ENCODE results near the gene IL17D. TPM values are rescaled to one million over a fixed set of nuclear protein-coding genes. Genes with fewer than 3 reads are reported as not detected.

Gene IL17D
- total RNA-seq, 4 donors from 2014 or later: 1.4 to 7.2 (median 4.2) TPM

- TF ChIP-seq CTCF (IDR thresholded peaks at IDR 0.05) (no peak), POLR2A (IDR thresholded peaks at IDR 0.05) (no peak), EP300 (IDR thresholded peaks at IDR 0.05) (no peak)
- no peak overlapping the region for H3K27ac ChIP-seq
- no peaks in the 10 kb centered on the region for H3K4me1 ChIP-seq
- H3K9me3 ChIP-seq: peaks cover 0 to 14% (median 0%) of the 10 kb centered on the region in 3 donors
- 83 to 90% methylated on average over 1 of the region's 1 CpG for WGBS, 2 donors (ENCODE audit: low coverage in 1 of 2)
- ATAC-seq: no peak
- H3K4me3 ChIP-seq: no peak overlapping the region
- peaks cover 0 to 5% of the 10 kb centered on the region in 2 donors for H3K36me3 ChIP-seq
- no peaks in the 10 kb centered on the region for H3K27me3 ChIP-seq
Measured at GRCh38 chr13:20749377-20749776, 45.9 kb downstream of the IL17D start.

- H3K27ac ChIP-seq: no peak overlapping the region
- H3K4me3 ChIP-seq: no peak overlapping the region
- no peak for ATAC-seq
- no peak for TF ChIP-seq POLR2AphosphoS5 (IDR thresholded peaks at IDR 0.05)
- no peak for TF ChIP-seq POLR2A (IDR thresholded peaks at IDR 0.05)
- no peak for TF ChIP-seq CTCF (IDR thresholded peaks at IDR 0.05)
- no peak for TF ChIP-seq EP300 (IDR thresholded peaks at IDR 0.05)
- no peaks in the 10 kb centered on the region for H3K27me3 ChIP-seq
- H3K36me3 ChIP-seq: peaks cover 0 to 23% of the 10 kb centered on the region in 2 donors
- peaks cover 0 to 14% (median 0%) of the 10 kb centered on the region in 3 donors for H3K9me3 ChIP-seq
- no peaks in the 10 kb centered on the region for H3K4me1 ChIP-seq
Measured at GRCh38 chr13:20754009-20754408, 50.5 kb downstream of the IL17D start.

GRCh38 chr13:20760872-20761271 is 57.4 kb downstream of the IL17D start:
- TF ChIP-seq POLR2A (IDR thresholded peaks at IDR 0.05): no peak
- TF ChIP-seq CTCF (IDR thresholded peaks at IDR 0.05): no peak
- no peak for TF ChIP-seq POLR2AphosphoS5 (IDR thresholded peaks at IDR 0.05)
- no peak for TF ChIP-seq EP300 (IDR thresholded peaks at IDR 0.05)
- Histone ChIP-seq H3K4me1 (no peaks in the 10 kb centered on the region), H3K27me3 (no peaks in the 10 kb centered on the region), H3K4me3 (no peak overlapping the region), H3K27ac (no peak overlapping the region), H3K9me3 (no peaks in the 10 kb centered on the region), H3K36me3 (peaks cover 0 to 12% of the 10 kb centered on the region in 2 donors)
- WGBS, 2 donors (ENCODE audit: low coverage in 1 of 2): 87 to 88% methylated on average over 3 of the region's 3 CpGs
- ATAC-seq: no peak

GRCh38 chr13:20767309-20767943 is 63.9 kb downstream of the IL17D start:
- no peak for TF ChIP-seq CTCF (IDR thresholded peaks at IDR 0.05)
- no peak for TF ChIP-seq POLR2AphosphoS5 (IDR thresholded peaks at IDR 0.05)
- no peak for TF ChIP-seq EP300 (IDR thresholded peaks at IDR 0.05)
- no peak for TF ChIP-seq POLR2A (IDR thresholded peaks at IDR 0.05)
- Histone ChIP-seq H3K27me3 (no peaks in the 10 kb centered on the region), H3K36me3 (peaks cover 0 to 33% of the 10 kb centered on the region in 2 donors), H3K4me1 (peaks cover under 1 to 4% (median under 1%) of the 10 kb centered on the region in 3 donors), H3K4me3 (no peak overlapping the region), H3K27ac (no peak overlapping the region), H3K9me3 (peaks cover 0 to 17% (median 0%) of the 10 kb centered on the region in 3 donors)
- no peak for ATAC-seq
- 80 to 96% methylated on average over 1 to 2 of the region's 2 CpGs for WGBS, 2 donors (ENCODE audit: low coverage in 1 of 2)

- Histone ChIP-seq H3K36me3 (peaks cover 0 to 33% of the 10 kb centered on the region in 2 donors), H3K4me1 (peaks cover 3 to 12% (median 4%) of the 10 kb centered on the region in 3 donors), H3K27me3 (no peaks in the 10 kb centered on the region), H3K4me3 (no peak overlapping the region), H3K9me3 (peaks cover 0 to 17% (median 0%) of the 10 kb centered on the region in 3 donors), H3K27ac (no peak overlapping the region)
- no peak for TF ChIP-seq POLR2AphosphoS5 (IDR thresholded peaks at IDR 0.05)
- no peak for ATAC-seq
- 29 to 53% methylated on average over 1 to 2 of the region's 2 CpGs for WGBS, 2 donors (ENCODE audit: low coverage in 1 of 2)
Measured at GRCh38 chr13:20769091-20769490, 65.6 kb downstream of the IL17D start.
